Renal cortical epithelial cell (primary cell): Measurements from ENCODE around the gene INHBE. TPM values are rescaled to one million over a fixed set of nuclear protein-coding genes. Genes with fewer than 3 reads are reported as not detected.
"Not testable (repeated sequence)": the region's sequence is repeated elsewhere in the genome, so short reads cannot be mapped to it uniquely, and the experiment has no call there.

Source experiments
- DNase-seq: peaks from one replicate; pipeline ENCODE4 v3.0.0-alpha.2; 2011; ENCODE audit warnings: low read depth
- total RNA-seq: library from RNA; depleted of rRNA; stranded (reverse); fragments of >200 nt; gene quantifications from 2 replicates; pipeline ENCODE4 v1.2.3, GENCODE V29; 2014

INHBE gene
- total RNA-seq, 1 donor from 2014 or later = 1.0 TPM

GRCh38 chr12:57496822-57497221 lies 41.7 kb downstream of the INHBE start:
- DNase-seq = no peak

- DNase-seq = no peak
Observed at GRCh38 chr12:57497223-57498131, 42.4 kb downstream of the INHBE start.

- no peak for DNase-seq
Observed at GRCh38 chr12:57498132-57498502, 43.0 kb downstream of the INHBE start.

GRCh38 chr12:57498571-57498970 lies 43.5 kb downstream of the INHBE start:
- no peak for DNase-seq

GRCh38 chr12:57500213-57500612 lies 45.1 kb downstream of the INHBE start:
- no peak for DNase-seq

GRCh38 chr12:57502311-57502969 lies 47.3 kb downstream of the INHBE start:
- DNase-seq = not testable (repeated sequence)

- DNase-seq = not testable (repeated sequence)
Observed at GRCh38 chr12:57506541-57506940, 51.4 kb downstream of the INHBE start.

Other genes starting within 250 kb of the INHBE start
- gene NXPH4, start 238.5 kb upstream of the INHBE start, total RNA-seq = 0.40 TPM in 1 of 2 replicates, not detected in the other
- 146 and 208 TPM in 2 replicates for gene SHMT2, start 225.6 kb upstream of the INHBE start, total RNA-seq
- gene STAC3, start 204.1 kb upstream of the INHBE start, total RNA-seq = 1.2 TPM in 1 of 2 replicates, not detected in the other
- 2.6 and 32.1 TPM in 2 replicates for gene R3HDM2, start 24.3 kb upstream of the INHBE start, total RNA-seq
- gene INHBC, start 20.5 kb upstream of the INHBE start, total RNA-seq = not detected in 2 replicates
- gene GLI1, start 4.5 kb downstream of the INHBE start, total RNA-seq = 0.50 TPM in 1 of 2 replicates, not detected in the other
- not detected in 2 replicates for gene ARHGAP9, start 24.6 kb downstream of the INHBE start, total RNA-seq
- 131 and 134 TPM in 2 replicates for gene MARS1, start 32.8 kb downstream of the INHBE start, total RNA-seq
- gene DDIT3, start 65.2 kb downstream of the INHBE start, total RNA-seq = 6.1 and 17.5 TPM in 2 replicates
- gene MBD6, start 67.5 kb downstream of the INHBE start, total RNA-seq = 5.0 and 12.5 TPM in 2 replicates
- 123 and 212 TPM in 2 replicates for gene DCTN2, start 91.9 kb downstream of the INHBE start, total RNA-seq
- 0.35 and 2.5 TPM in 2 replicates for gene KIF5A, start 94.7 kb downstream of the INHBE start, total RNA-seq
- gene PIP4K2C, start 135.9 kb downstream of the INHBE start, total RNA-seq = 43.5 and 77.8 TPM in 2 replicates
- 5.9 and 19.6 TPM in 2 replicates for gene DTX3, start 149.5 kb downstream of the INHBE start, total RNA-seq
- gene ARHGEF25, start 156.1 kb downstream of the INHBE start, total RNA-seq = 1.7 and 7.0 TPM in 2 replicates
- gene B4GALNT1, start 177.9 kb downstream of the INHBE start, total RNA-seq = 0.20 and 1.4 TPM in 2 replicates
- 186 and 325 TPM in 2 replicates for gene OS9, start 238.8 kb downstream of the INHBE start, total RNA-seq